IMR-90 (cell line): ENCODE data around the gene TPCN1. TPM values are rescaled to one million over a fixed set of nuclear protein-coding genes. Genes with fewer than 3 reads are reported as not detected.

Source experiments
- ATAC-seq: fragments of 200-7000 bp; cut with Tn5 transposase; 2 replicates; pipeline ENCODE4 v1.9.1; 2020; ENCODE audit warnings: low read depth, mild to moderate bottlenecking, moderate library complexity
- BruUV-seq: library from RNA; stranded (reverse); fragments of 400-500 nt; replicated peaks from 2 replicates; lab custom pipeline; 2021; lab: Mats Ljungman, UMichigan
- CTCF ChIA-PET: fragments of 300-600 bp; formaldehyde crosslinking; extraction: SDS; loops from one replicate; lab custom pipeline; 2021; ENCODE audit warnings: antibody characterized with exemption; lab: Yijun Ruan, JAX
- POLR2A ChIA-PET: fragments of 300-600 bp; sonication (Branson Sonifier 250); formaldehyde crosslinking; loops from one replicate; lab custom pipeline; 2022; ENCODE audit warnings: antibody characterized with exemption; ENCODE audit not compliant: unreplicated experiment; lab: Charles Lee
- DNase-seq: peaks from one replicate; pipeline ENCODE4 v3.0.0; 2013
- H2AFZ ChIP-seq: replicated peaks from 2 replicates; pipeline ENCODE3; 2013; ENCODE audit warnings: low read length, mild to moderate bottlenecking; ENCODE audit not compliant: poor library complexity
- H2AK5ac ChIP-seq: 2 replicates; pipeline ENCODE4 v1.6.1; 2013; ENCODE audit warnings: low read depth, low read length, inconsistent platforms
- H2AK9ac ChIP-seq: replicated peaks from 2 replicates; pipeline ENCODE3; 2013; ENCODE audit warnings: mild to moderate bottlenecking, low read depth, low read length, moderate library complexity; ENCODE audit not compliant: poor library complexity
- H2BK120ac ChIP-seq: 2 replicates; pipeline ENCODE4 v1.6.1; 2013; ENCODE audit warnings: low read depth, low read length, inconsistent platforms
- H2BK15ac ChIP-seq: 3 replicates; pipeline ENCODE4 v1.6.1; 2013; ENCODE audit warnings: low read depth, low read length, inconsistent platforms
- H2BK20ac ChIP-seq: 2 replicates; pipeline ENCODE4 v1.6.1; 2013; ENCODE audit warnings: low read depth, mild to moderate bottlenecking, inconsistent platforms, low read length, moderate library complexity
- H2BK5ac ChIP-seq: 2 replicates; pipeline ENCODE4 v1.6.1; 2013; ENCODE audit warnings: mild to moderate bottlenecking, low read depth, low read length, inconsistent platforms; ENCODE audit not compliant: poor library complexity, severe bottlenecking
- H3K14ac ChIP-seq: replicated peaks from 2 replicates; pipeline ENCODE4 v1.6.1; 2013; ENCODE audit warnings: low read depth, low read length, inconsistent platforms
- H3K18ac ChIP-seq: 2 replicates; pipeline ENCODE4 v1.6.1; 2013; ENCODE audit warnings: low read depth, low read length, control low read depth
- H3K23ac ChIP-seq: 2 replicates; pipeline ENCODE4 v1.6.1; 2013; ENCODE audit warnings: low read depth, low read length, inconsistent platforms
- H3K27ac ChIP-seq: 2 replicates; pipeline ENCODE4 v1.5.1; 2013; ENCODE audit warnings: mild to moderate bottlenecking, control low read depth, low read length; ENCODE audit not compliant: insufficient read depth
- H3K27me3 ChIP-seq: 2 replicates; pipeline ENCODE4 v1.6.1; 2013; ENCODE audit warnings: low read length; ENCODE audit not compliant: control insufficient read depth, insufficient read depth
- H3K36me3 ChIP-seq: 2 replicates; pipeline ENCODE4 v1.6.1; 2013; ENCODE audit warnings: low read length, mixed read lengths; ENCODE audit not compliant: control insufficient read depth, insufficient read depth
- H3K4ac ChIP-seq: 2 replicates; pipeline ENCODE4 v1.6.1; 2013; ENCODE audit warnings: low read depth, low read length, inconsistent platforms
- H3K4me1 ChIP-seq: 2 replicates; pipeline ENCODE4 v1.6.1; 2013; ENCODE audit warnings: low read length, mixed read lengths; ENCODE audit not compliant: control insufficient read depth, insufficient read depth
- H3K4me2 ChIP-seq: 2 replicates; pipeline ENCODE4 v1.6.1; 2013; ENCODE audit warnings: low read depth, mild to moderate bottlenecking, control low read depth, low read length, moderate library complexity
- H3K4me3 ChIP-seq: 2 replicates; pipeline ENCODE4 v1.5.1; 2013; ENCODE audit warnings: low read depth, mild to moderate bottlenecking, control low read depth, low read length, moderate library complexity; ENCODE audit not compliant: insufficient read depth
- H3K56ac ChIP-seq: 2 replicates; pipeline ENCODE4 v1.6.1; 2013; ENCODE audit warnings: low read length, inconsistent platforms; ENCODE audit not compliant: insufficient read depth; ENCODE audit errors: extremely low read depth
- H3K79me1 ChIP-seq, 2 experiments: 2 replicates each; pipeline ENCODE4 v1.6.1; 2013; ENCODE audit warnings: low read length in 2 of 2, inconsistent platforms in 1 of 2, low read depth in 1 of 2
- H3K9ac ChIP-seq: 2 replicates; pipeline ENCODE4 v1.6.1; 2013; ENCODE audit warnings: low read depth, low read length, control low read depth
- H3K9me1 ChIP-seq: 2 replicates; pipeline ENCODE4 v1.6.1; 2013; ENCODE audit warnings: low read length, inconsistent platforms; ENCODE audit not compliant: insufficient read depth
- H3K9me3 ChIP-seq: 2 replicates; pipeline ENCODE4 v1.6.1; 2013; ENCODE audit warnings: low read length; ENCODE audit not compliant: control insufficient read depth, insufficient read depth
- H4K20me1 ChIP-seq: 2 replicates; pipeline ENCODE4 v1.6.1; 2013; ENCODE audit warnings: low read length, inconsistent platforms; ENCODE audit not compliant: insufficient read depth
- H4K5ac ChIP-seq: 2 replicates; pipeline ENCODE4 v1.6.1; 2013; ENCODE audit warnings: mild to moderate bottlenecking, low read depth, low read length, control low read depth
- H4K8ac ChIP-seq, 2 experiments: 2 replicates each; pipeline ENCODE4 v1.6.1; 2013; ENCODE audit warnings: low read depth in 2 of 2, low read length in 2 of 2, control low read depth in 1 of 2, inconsistent platforms in 1 of 2
- H4K91ac ChIP-seq: 2 replicates; pipeline ENCODE4 v1.6.1; 2013; ENCODE audit warnings: low read depth, low read length, inconsistent platforms; ENCODE audit not compliant: insufficient read depth
- MAFK ChIP-seq: IDR thresholded peaks from 2 replicates; pipeline ENCODE4 v1.6.1; 2012; ENCODE audit warnings: low read depth, low read length, improper control_type of control experiment
- NFE2L2 ChIP-seq: fragments of 150-350 bp; IDR thresholded peaks from 2 replicates; pipeline ENCODE4 v1.6.1; 2016; ENCODE audit warnings: low read depth, mild to moderate bottlenecking, low read length
- POLR2A ChIP-seq: IDR thresholded peaks from 2 replicates; pipeline ENCODE4 v1.6.1; 2012; ENCODE audit warnings: mild to moderate bottlenecking, low read depth, low read length
- WGBS, 2 experiments: methylation state at CpG; one replicate each; pipeline versions ENCODE4 v1.1.5 to v1.1.7; 2013; ENCODE audit warnings: missing lambda C conversion rate in 2 of 2; ENCODE audit not compliant: insufficient read length in 1 of 2; ENCODE audit errors: extremely low coverage in 2 of 2; 5-methylcytosine and 5-hydroxymethylcytosine counted together
- dilution Hi-C: fragments of 300-500 bp; cut with HindIII; formaldehyde crosslinking; loops from one replicate; pipeline ENCODE4 v1.14.3; 2018; ENCODE audit warnings: low sequenced_read_pairs; ENCODE audit not compliant: unreplicated experiment
- in situ Hi-C: fragments of 300-500 bp; cut with MboI; formaldehyde crosslinking; loops from 3 replicates; pipeline ENCODE4 v1.14.3; 2019; ENCODE audit warnings: low sequenced_read_pairs, inconsistent platforms, mixed read lengths
- intact Hi-C: fragments of 100-400 bp; cut with micrococcal nuclease; formaldehyde crosslinking; loops from 2 replicates; pipeline ENCODE4 v1.10.0; 2022
- polyA plus RNA-seq, 3 experiments: library from polyadenylated mRNA; depleted of rRNA; stranded (reverse); fragments of >200 nt; gene quantifications; 2 replicates each; pipeline ENCODE4 v1.2.3, GENCODE V29; 2012; ENCODE audit warnings: low replicate concordance in 1 of 3
- total RNA-seq: library from RNA; depleted of rRNA; stranded (reverse); fragments of >200 nt; gene quantifications from 2 replicates; pipeline ENCODE4 v1.2.3, GENCODE V29; 2012

The TPCN1 gene
- total and polyA plus RNA-seq, 2 of the 4 experiments (the other 2 are of a cell fraction) = 2.0 to 13.2 TPM

DNA sequence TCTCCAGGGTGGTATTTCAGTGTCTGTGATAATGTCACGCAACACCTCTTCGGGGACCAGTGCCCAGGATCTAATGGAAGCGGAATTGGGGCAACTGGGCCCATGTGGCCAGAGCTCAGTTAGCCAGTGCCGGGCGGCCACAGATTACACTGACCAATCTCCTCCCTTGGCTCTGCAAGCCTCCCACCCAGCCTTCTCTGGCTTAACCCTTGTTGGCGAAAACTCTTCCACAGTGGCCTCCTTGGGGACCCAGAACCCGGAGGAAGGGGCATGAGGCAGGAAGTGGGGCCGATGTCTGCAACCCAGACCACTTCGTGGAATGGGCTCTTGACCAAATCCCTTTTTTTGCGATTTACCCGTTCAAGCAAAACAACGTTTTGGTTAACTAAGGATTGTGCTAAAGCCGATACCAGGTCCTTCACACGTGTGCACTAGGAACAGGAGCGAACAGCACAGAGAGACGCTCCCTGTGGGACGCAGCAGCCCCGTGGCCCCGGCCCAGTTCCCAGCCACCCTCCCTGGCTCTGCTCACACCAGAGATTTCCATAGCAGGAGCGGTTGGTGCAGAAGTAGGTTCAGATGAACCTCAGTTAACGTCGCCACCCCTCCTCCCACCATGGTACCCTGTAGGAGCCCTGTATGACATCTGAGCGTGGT, 75.4 kb downstream of the TPCN1 start:
- Histone ChIP-seq H3K4me1 (peaks cover 19% of the 10 kb centered on the region), H3K9me3 (no peaks in the 10 kb centered on the region), H3K14ac (no peak overlapping the region), H2AK9ac (no peak overlapping the region), H4K8ac (no peak overlapping the region), H3K56ac (no peak overlapping the region), H3K79me1 (no peaks in the 10 kb centered on the region), H2BK20ac (no peak overlapping the region), H2BK15ac (no peak overlapping the region), H3K4me2 (no peak overlapping the region), H4K5ac (no peak overlapping the region), H2AK5ac (no peak overlapping the region), H3K27ac (no peak overlapping the region), H4K20me1 (no peaks in the 10 kb centered on the region), H2BK5ac (no peak overlapping the region), H2BK120ac (no peak overlapping the region), H4K91ac (no peak overlapping the region), H2AFZ (no peak overlapping the region), H3K4ac (no peak overlapping the region), H3K9ac (no peak overlapping the region), H3K9me1 (peaks cover 14% of the 10 kb centered on the region; the same call in 1 of the 2 replicates), H3K4me3 (no peak overlapping the region), H3K18ac (no peak overlapping the region), H3K36me3 (peaks cover 13% of the 10 kb centered on the region; the same call in 1 of the 2 replicates), H3K27me3 (no peaks in the 10 kb centered on the region), H3K23ac (no peak overlapping the region)
- 86% methylated on average over 11 of the region's 23 CpGs; no CpG with 5 or more reads in 1 of the 2 experiments for WGBS, 2 experiments
- no peak for TF ChIP-seq MAFK
- no peak for TF ChIP-seq NFE2L2
- no peak for TF ChIP-seq POLR2A
- ATAC-seq (no peak), DNase-seq (no peak)
- BruUV-seq = TSS peak; percentile 71
- CTCF ChIA-PET = no interaction called here
- in situ Hi-C loops (no loop called here), intact Hi-C loops (loop anchor here (5.0 kb wide), 1 partner anchor 99 kb away; no protein-coding TSS in a partner anchor), dilution Hi-C loops (no loop called here)
- POLR2A ChIA-PET = no interaction called here
